OCI-M2 (cell line): ENCODE measurements around the gene HEPACAM.

Source experiments
- DNase-seq: peaks from one replicate; lab custom pipeline; 2025; ENCODE audit not compliant: unreplicated experiment; lab: John Stamatoyannopoulos, UW

HEPACAM gene

DNA sequence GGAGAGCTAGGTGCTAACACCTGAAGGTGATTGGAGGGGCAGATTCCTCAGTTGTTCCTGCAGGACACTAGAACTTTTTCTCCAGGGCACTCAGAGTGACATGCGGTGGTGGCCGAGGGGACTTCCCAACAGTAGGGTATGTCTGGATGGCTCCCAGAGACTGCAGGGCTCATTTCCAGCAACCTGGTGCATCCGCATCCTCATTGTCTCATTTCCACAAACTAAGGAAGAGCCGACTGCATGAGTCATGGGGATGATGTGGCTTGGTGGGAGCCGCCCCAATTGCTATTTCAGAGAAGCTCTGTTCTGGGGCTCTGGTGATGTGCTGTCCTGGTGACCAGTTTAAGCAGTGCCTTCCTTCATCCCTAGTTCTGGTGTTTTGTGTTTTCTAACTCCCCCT, 35.4 kb downstream of the HEPACAM start:
- DNase-seq, result no peak

DNA sequence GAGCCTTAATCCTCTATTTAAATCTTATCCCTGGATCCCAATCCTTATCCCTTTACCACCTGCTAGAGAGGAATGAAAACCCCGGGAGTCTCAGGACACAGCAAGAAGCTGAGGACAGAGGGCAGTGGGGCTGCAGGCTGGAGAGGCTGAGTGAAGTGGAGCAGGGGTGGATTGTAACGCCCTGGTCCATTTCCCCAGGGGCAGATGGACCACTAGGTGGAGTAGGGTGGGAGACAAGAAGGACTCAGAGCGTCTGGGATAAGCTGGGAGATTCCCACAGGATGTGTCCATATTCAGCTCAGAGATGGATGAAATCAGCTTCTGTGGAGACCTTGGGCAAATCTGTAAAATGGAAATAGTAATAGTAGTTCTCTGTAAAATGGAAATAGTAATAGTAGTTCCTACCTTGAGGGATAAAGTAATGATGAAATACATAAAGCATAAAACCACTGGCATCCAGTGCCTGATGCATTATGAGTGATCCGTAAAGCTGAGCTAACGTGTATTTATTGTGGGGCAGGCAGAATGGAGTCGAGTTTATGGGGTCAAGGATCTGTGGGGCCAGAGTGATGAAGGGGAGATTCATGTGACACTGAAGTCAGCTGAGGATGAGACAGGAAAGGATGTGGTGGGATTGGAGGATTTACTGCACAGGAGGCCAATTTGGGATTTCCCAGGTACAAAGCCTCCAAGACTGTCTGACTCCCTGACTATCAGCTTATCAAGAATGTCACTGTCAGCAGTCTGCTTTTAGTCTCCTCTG, 36.3 kb downstream of the HEPACAM start:
- no peak for DNase-seq

DNA sequence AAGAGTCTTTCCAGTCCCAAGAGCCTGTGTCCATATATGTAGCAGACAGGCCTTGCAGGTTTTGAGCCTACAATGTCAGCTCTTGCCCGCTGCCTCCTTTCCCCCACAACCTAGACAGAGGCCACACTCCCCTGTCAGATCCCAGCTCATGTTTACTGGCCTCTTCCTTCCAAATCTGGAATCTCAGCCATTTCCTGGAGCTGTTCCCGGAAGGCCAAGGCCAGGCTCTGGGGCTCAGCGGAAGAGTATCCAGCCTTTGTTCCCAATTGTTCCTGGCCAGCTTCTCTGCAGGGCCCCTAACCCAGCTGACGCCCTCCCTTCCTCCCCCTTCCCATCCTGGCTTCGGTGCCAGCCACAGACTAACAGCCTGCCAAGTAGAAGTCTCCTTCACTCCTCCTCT, 37.1 kb downstream of the HEPACAM start:
- no peak for DNase-seq

DNA sequence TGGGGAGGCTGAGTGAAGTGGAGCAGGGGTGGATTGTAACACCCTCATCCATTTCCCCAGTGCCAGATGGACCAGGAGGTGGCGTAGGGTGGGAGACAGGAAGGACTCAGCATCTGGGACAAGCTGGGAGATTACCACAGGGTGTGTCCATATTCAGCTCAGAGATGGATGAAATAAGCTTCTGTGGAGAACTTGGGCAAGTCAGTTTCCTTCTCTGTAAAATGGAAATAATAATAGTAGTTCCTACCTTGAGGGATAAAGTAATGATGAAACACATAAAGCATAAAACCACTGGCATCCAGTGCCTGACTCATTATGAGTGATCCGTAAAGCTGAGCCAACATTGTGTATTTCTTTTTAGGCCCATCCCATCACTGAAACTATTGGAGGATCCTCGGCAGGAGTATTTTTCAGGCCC, 37.6 kb downstream of the HEPACAM start:
- DNase-seq, result no peak

DNA sequence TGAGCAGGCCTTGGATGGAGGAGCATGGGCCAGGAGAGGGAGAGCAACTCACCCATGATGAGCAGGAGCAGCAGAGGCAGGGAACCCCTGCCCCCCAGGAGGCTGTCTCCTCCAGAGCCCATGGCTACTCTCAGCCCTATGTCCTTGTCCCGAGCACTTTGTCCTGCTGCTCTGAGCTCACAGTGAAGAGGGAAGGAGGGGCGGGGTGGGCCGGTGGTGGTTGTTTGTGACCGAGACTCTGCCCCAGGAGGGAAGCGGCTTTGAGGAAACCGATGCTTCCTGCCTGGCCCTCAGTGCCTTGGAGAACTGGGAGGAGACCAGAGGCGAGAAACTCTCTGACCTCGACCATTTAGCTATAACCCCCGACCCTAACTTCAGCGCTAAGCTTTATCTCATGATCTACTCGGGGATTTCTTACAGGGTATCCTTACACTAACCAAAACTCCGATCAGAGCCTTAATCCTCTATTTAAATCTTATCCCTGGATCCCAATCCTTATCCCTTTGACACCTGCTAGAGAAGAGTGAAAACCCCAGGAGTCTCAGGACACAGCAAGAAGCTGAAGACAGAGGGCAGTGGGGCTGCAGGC, 38.1 kb downstream of the HEPACAM start, which contains the start of gene ROBO4:
Gene ROBO4, minus strand, starts transcription at position 192 of the 589 bp plus-strand sequence. Its CDS starts 70 bp downstream, at position 122.
- no peak for DNase-seq

DNA sequence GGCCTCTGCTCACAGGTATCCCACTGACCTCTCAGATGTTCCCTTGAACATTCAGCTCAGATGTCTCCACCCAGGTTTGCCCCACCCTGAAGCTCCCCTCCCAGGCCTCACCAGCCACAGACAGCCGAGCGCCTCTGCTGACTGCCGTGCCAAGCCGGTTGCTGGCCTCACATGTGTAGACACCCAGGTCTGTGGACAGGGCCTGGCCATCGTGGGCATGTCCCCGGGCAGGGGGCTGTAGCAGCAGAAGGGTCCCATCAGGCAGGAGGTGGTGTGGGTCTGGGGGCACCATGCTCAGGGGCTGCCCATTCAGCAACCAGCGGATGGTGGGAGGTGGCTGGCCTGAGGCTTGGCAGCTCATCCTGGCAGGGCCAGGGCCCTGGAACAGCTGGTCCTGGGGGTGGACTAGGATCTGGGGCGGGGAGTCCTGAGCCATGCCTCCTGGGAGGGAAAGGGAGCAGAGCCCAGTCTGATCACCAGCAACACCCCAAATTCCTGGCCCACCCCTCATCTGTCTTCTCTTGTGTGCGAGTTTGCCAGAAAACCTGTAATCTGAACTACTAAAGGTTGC, 38.9 kb downstream of the HEPACAM start:
- no peak for DNase-seq

DNA sequence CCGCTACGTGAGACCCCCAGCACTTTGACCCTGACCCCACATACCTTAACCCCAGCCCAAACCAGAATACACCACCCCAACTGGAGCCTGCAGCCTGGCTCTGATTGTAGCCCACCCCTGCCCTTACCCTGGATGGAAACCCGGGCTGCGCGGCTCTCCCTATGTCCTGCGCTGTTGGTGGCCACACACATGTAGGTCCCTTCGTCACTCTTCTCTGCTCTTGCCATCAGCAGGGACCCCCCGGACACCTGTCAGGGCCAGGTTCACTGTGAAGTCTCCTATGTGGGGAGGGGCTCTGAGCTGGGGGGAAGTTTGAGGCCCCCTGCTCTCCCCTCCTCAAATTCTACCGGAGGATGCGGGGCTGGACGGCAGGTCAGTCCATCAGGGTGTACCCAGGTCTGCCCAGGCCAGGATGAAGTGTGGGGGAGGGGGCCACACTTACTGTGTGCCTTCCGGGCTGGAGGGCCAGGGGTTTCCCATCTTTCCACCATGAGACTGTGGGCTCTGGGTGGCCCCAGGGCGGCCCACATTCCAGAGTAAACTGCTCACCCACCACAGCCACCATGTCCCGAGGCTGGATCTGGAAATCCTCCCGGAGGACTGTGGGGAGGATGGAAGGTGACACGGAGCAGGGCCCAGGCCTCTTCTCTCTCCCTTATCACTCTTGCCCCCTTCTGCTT, 39.6 kb downstream of the HEPACAM start:
- no peak for DNase-seq

DNA sequence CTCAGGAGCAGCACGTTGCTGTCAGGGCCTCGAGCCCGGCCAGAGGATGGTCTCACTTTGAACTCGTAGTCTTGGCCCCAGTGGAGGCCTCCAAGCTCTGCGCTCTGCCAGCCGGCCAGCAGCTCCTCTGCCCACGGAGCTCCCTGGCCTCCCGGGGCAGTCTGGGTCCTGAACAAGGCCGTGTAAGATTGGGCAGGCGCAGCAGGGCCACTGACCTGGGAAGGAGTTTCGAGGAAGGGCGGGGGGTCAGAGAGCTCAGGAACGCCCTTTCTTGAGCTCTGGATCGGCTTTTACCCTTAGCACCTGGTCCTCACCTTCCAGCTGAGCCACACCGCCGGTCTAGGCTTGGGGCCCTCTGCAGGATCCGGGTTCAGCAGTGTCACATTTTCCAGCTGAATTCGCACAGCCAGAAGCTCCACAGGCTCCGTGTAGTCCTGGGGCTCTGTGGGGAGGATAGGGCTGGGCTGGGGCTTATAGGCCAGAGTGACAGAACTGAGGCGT, 40.3 kb downstream of the HEPACAM start:
- DNase-seq, result no peak

DNA sequence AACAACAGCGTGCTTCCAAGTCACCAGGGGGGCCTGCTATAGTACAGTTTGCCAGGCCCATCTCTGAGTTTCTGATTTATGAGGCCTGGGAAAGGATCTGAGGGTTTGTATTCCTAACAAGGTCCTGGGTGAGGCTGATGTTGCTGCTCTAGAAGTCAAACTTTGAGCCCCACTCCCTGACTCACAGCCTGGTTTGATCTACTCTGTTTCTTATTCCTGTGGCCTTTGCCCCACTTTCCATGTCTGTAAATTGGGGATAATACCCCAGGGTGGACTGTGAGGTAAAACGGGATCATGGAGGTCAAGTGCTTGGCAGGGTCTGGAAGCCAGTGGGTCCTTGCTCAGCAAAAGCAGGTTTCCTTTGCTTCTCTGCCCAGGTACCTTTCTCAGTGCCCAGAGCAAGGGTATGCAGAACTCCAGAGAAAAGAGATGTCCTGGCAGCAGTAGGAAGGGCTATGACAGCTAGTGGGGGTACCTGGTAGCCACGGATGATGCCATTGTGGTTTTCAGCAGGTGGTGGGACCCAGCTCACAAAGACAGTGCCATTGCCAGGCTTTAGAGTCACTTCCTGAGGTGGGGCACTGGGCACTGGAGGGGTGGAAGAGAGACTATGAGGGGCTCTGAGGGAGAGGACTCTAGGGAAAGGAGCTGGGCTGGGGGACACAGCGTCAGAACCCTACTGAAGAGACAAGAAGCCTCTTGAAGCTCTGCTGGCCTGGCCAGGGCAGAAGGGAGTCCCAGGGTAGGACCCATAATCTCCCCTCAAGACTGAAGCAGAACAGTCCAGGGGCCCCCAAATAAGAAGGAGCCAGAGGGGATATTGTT, 41.0 kb downstream of the HEPACAM start:
- DNase-seq, result no peak

DNA sequence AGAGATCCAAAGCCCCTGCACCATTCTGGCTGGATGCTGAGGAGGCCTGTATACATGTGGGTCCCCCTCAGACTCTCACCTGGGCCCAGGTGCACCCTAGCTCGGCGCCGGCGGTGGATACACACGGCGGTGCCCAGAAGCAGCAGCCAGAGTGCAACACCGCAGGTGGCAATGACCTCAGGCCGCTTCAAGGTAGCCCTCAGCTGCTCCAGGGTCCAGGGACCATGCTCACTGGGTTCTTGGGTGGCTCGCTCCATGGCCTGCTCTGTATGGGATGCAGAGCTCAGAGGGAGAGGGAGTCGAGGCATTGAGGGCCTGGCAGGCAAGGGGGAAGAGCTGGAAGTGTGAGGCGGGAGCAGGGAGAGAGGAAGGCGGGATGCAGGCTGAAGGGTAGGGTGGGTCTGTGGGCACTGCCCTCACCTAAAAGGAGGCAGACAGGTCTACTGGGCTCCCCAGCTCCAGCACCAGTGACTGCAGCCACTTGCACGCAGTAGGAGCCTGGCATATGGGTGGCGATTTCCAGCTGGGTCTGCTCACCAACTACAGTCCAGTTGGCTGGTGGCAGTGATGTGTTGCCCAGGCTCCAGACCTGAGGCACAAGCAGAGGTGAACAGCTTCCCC, 42.0 kb downstream of the HEPACAM start:
- no peak for DNase-seq

DNA sequence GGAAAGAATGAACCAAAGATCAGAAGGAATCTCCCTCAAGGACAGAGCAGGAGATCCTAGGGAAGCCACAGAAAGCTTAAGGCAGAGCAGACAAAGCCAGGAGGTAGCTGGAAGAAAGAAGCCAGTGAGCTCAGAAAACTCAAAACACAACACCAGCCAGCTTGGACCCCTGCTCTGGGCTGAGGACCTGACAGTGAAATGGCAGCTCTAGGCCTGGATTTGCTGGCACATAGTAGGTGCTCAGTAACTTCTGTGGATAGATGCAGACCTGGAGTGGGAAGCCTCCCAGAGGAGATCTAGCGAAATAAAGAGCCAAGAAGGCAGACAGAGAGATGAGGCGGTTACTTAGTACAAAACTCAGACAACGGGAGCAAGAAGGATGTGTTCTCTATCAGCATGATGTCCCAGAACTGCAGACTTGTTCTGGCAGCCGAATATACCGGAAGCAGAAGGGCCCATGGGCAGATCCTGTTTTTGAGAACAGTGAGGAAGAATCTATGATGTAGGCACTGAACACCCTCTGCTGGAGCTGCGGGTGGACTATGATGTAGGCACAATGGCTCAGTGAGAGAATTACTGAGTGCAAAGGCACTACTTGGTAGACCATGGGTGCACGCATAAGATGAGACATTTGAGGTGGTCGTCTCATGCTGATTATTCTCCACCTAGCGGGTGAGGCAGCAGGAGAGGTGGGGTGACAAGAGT, 42.9 kb downstream of the HEPACAM start:
- DNase-seq, result no peak

DNA sequence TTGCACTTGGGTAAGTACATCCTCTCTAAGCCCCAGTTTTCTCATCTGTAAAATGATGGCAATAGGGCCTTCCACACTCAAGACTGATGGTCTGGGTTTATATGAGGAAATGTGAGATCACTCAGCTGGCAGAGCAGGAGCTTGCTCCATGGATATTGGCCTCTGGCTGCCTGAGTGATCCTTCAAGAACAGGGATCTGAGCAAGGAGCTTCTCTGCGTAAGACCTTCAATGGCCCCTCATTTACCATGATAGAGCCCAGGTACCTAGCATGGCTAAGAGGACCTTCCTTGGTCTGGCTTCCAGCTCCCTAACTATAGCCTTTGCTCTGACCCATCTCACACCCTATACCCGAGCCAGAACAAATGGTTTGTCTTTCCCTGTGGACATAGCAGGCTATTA, 43.7 kb downstream of the HEPACAM start:
- DNase-seq, result no peak

DNA sequence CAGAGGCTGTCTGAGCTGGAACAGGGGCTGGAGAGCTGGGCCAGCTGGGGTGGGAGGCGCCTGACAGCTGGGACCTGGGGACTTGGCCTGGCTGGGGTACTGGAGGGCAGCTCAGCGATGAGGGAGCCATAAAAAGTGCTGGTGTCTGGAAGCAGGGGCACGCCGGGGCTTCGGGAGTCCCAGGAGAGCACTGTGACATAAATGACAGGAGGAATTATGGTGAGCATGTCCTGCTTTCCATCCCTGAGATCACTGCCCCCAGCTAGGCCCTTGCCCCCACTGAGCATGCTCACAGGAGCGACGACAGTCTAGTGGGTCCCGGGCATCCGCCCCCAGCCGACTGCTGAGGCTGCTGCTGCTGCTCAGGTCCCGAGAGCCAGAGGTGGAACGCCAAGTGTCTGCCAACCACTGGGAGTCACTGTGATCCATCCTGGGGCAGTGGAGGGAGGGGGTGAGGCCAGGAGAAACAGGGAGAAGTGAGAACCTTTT, 44.4 kb downstream of the HEPACAM start:
- DNase-seq, result no peak

DNA sequence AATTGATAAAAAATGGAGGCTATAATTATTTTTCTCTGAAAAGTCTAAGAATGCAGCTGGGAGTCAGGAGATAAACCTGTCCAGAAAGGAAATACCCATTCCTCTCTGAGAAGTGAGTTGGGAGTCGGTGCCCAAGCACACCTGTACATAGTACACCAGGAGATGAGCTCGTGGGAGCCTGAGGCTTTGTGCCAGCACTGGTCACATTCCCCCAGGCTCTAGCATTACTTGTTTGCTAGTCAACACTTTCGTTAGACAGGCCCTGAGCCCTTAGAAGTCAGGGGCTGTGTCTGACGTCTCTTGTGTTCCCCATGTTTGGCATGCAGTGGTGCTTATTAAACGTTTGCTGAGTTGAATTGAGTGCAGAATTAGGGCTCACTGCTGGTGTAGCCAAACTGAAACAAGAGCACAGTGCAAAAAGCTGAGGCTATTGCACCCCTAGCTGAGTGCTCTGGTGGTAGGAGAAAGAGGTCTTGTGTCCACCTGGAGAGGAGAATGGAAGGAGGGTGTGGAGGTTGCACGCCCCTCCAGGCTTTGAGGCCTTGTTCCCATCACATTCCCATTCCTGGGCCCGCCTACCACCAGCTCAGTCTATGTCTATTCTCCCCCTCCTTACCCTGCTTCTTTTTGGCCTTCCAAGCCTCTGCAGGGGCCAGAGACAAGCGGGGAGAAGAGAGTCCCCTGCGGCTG, 45.0 kb downstream of the HEPACAM start:
- no peak for DNase-seq

DNA sequence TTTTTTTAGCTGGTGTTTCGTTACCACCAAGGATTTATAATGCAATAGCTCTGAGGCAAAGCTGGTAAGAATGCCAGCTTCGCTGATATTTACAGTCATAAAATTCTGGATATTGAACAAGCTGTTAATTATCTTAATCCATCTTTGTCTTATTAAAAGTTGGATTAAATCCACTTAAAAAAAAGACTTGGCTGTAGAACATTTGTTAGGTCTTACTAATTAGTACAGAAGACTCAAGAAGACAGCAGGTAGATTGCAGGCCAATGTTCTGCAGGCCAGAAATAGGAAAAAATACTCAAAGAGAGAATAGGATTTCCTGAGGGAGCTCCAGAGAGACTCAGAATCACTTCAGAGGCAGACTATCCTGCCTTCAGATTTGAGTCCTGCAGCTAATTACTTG, 45.7 kb downstream of the HEPACAM start:
- no peak for DNase-seq

DNA sequence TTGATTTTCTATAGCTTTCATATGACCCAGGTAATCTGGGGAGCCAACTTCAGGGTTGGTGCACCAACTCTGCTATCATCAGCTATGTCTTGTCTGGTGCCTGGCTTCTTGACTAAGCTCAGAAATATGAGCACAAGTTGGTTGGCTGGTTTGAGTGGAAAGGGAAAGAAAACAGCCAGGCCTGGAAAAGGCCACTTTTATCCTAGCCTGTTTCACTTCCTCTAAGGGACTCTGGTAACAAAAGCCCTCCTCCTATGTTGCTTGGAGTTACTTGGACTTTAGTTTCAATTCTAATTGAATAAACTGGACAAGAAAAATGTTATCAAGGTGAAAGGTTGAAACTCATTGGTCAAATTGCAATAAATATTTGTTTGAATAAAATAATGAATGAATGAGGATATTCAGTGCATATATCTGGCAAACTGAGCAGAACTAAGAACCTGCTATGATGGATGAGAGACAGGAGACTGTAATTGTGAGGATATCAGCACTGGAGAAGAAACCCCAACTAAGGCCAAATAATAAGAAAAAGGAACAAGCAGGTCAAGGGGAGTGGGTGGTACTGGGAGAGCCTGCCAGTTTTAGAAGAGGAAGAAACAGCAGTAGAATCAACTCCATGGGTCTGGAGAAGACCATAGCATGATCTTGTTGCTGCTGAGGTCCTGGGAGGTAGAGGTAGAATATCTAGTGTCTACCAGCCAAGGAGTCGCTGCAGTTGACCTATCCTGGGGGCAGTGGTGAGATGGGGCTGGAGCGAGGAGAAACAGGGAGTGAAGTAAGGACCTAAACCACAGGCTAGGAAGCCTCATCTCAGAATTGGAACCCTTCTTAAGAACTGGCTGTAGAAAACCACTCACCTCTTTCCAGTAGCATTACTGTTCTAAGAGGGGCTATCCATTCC, 46.4 kb downstream of the HEPACAM start:
- DNase-seq, result no peak

DNA sequence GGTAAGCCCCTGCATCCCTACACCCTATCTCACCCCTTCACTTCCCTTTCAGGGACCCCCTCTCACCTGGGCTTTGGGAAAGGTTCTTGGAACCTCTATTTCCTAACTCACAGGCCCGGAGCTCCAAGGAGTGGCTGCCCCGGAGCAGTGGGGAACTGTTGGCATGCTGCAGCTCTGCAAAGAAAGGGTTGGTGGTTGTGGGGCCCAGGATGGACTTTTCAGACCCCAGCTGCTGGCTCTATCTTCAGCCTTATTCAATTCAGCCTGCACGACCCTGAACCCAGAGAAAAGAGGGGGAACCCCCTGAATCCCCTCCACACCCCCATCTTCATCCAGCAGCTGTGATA, 48.2 kb downstream of the HEPACAM start:
- DNase-seq, result no peak
